ENCODE data around the gene SPNS1. TPM values are rescaled to one million over a fixed set of nuclear protein-coding genes. Genes with fewer than 3 reads are reported as not detected.

The SPNS1 gene
- total and polyA plus RNA-seq, 2 of the 8 experiments (the other 6 are each of a cell fraction or from before 2014, with no cell fraction given), result 48.8 to 66.9 TPM

DNA sequence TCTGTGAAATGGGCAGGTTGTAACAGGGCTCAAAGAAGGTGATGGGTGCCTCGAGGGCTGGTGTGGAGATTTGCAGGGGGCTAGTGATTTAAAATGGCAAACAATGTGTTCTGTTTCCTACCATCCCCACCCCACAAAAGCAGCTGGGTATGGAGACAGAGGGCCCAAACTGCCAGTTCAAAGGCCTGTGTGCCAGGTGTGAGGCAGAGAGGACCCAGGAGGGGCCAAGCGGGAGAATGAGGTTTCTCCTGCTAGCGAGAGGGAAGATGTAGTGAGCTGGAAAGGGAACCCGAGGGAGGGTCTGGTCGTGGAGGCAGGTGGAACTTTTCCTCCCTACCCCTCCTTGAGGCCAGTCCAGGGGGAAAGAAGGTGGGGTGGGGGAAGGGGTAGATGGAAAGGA lies 49.7 kb downstream of the SPNS1 start (continued):
- TF ChIP-seq CHD7 (IDR thresholded peaks at IDR 0.05; ENCODE audit: insufficient replicate concordance, low read length) (no peak), E2F6 (IDR thresholded peaks at IDR 0.05) (no peak), POLR2AphosphoS5 (IDR thresholded peaks at IDR 0.05; ENCODE audit: low read depth, low read length) (no peak), KDM4A (IDR thresholded peaks at IDR 0.05; ENCODE audit: low read depth, low read length, severe bottlenecking) (no peak), MAX (IDR thresholded peaks at IDR 0.05) (no peak), JUN (IDR thresholded peaks at IDR 0.05; ENCODE audit: low read depth, low read length) (no peak), BRCA1 (IDR thresholded peaks at IDR 0.05; ENCODE audit: low read depth, low read length) (no peak), NRF1 (IDR thresholded peaks at IDR 0.05; ENCODE audit: low read depth, low read length) (no peak), SP1 (IDR thresholded peaks at IDR 0.05; ENCODE audit: low read depth, low read length) (no peak)
- TF ChIP-seq, protein P1, sequence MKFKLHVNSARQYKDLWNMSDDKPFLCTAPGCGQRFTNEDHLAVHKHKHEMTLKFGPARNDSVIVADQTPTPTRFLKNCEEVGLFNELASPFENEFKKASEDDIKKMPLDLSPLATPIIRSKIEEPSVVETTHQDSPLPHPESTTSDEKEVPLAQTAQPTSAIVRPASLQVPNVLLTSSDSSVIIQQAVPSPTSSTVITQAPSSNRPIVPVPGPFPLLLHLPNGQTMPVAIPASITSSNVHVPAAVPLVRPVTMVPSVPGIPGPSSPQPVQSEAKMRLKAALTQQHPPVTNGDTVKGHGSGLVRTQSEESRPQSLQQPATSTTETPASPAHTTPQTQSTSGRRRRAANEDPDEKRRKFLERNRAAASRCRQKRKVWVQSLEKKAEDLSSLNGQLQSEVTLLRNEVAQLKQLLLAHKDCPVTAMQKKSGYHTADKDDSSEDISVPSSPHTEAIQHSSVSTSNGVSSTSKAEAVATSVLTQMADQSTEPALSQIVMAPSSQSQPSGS (IDR thresholded peaks at IDR 0.05; ENCODE audit: low read length), result no peak

All from H1 (cell line).